ENCODE results near the gene EGFR.

DNA sequence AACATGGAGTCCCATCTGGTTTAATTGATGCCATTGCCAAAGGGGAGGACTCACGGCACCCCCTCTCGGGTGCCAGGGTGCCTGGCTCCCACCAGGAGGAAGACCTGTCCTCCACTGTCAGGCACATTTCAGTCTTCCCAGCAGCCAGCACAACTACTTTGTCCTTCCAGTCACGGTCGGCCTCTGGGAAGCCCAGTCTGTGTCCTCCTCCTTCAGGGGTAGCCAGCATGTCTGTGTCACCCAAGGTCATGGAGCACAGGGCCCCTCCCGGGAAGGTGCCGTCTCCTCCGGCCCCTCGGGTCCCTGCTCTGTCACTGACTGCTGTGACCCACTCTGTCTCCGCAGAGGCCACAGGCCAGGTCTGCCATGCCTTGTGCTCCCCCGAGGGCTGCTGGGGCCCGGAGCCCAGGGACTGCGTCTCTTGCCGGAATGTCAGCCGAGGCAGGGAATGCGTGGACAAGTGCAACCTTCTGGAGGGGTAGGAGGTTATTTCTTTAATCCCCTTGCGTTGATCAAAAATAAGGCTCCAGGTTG, 142.4 kb downstream of the EGFR start:
- TF ChIP-seq CTCF (IDR thresholded peaks at IDR 0.05) (no peak), YY1 (IDR thresholded peaks at IDR 0.05; ENCODE audit: low read depth) (no peak)

Data from SK-N-SH (cell line).